Sigmoid colon (tissue), 7 donors: ENCODE results near the gene USF1. TPM values are rescaled to one million over a fixed set of nuclear protein-coding genes. Genes with fewer than 3 reads are reported as not detected.

ENCODE experiments used
- DNase-seq: peaks from one replicate; pipeline ENCODE4 v3.0.0-alpha.2; 2019
- H3K27ac ChIP-seq, 4 donors: fragments of 200-600 bp; sonication (generic); one replicate each; pipeline ENCODE4 v1.5.1; 2016 to 2019; ENCODE audit warnings: mild to moderate bottlenecking in 1 of 4
- H3K27me3 ChIP-seq, 3 donors: fragments of 200-600 bp; sonication (generic); one replicate each; pipeline ENCODE4 v1.5.1; 2019; ENCODE audit warnings: mild to moderate bottlenecking in 1 of 3
- H3K36me3 ChIP-seq, 4 donors: fragments of 200-600 bp; sonication (generic); one replicate each; pipeline ENCODE4 v1.5.1; 2016 to 2019
- H3K4me1 ChIP-seq, 4 donors: fragments of 200-600 bp; sonication (generic); one replicate each; pipeline ENCODE4 v1.5.1; 2017 to 2019
- H3K4me3 ChIP-seq, 4 donors: fragments of 200-600 bp; sonication (generic); one replicate each; pipeline ENCODE4 v1.5.1; 2017 to 2019; ENCODE audit warnings: mild to moderate bottlenecking in 2 of 4, moderate library complexity in 1 of 4
- H3K9me3 ChIP-seq, 4 donors: fragments of 200-600 bp in 3 of 4; sonication (generic) in 3 of 4; one replicate each; pipeline versions ENCODE4 v1.5.1 to v1.6.1; 2013 to 2019
- EP300 ChIP-seq, 4 donors: sonication (generic); formaldehyde crosslinking; IDR thresholded peaks; one replicate each; pipeline ENCODE4 v1.6.1; 2017; ENCODE audit warnings: antibody characterized with exemption in 4 of 4
- POLR2A ChIP-seq, 2 donors: fragments of 450-650 bp; IDR thresholded peaks; one replicate each; pipeline ENCODE4 v1.6.1; 2016; ENCODE audit warnings: antibody characterized with exemption in 2 of 2, mild to moderate bottlenecking in 2 of 2, moderate library complexity in 2 of 2
- POLR2AphosphoS5 ChIP-seq, 4 donors: sonication (generic); formaldehyde crosslinking; IDR thresholded peaks; one replicate each; pipeline ENCODE4 v1.6.1; 2017; ENCODE audit warnings: antibody characterized with exemption in 4 of 4
- WGBS, 2 donors: extraction: QIAGEN DNeasy Blood & Tissue Kit; methylation state at CpG; one replicate each; pipeline ENCODE4 v1.1.7; 2013; 5-methylcytosine and 5-hydroxymethylcytosine counted together
- intact Hi-C: fragments of 100-400 bp; cut with DNase I; formaldehyde crosslinking; loops from one replicate; pipeline ENCODE4 v1.15.1; 2023
- polyA plus RNA-seq, 3 donors: library from polyadenylated mRNA; stranded (reverse); fragments of 200-250 nt; gene quantifications; one replicate each; pipeline ENCODE4 v1.2.3, GENCODE V29; 2013
- total RNA-seq, 4 donors: library from RNA; depleted of rRNA; stranded (reverse); fragments of >200 nt; gene quantifications; one replicate each; pipeline ENCODE4 v1.1.0, GENCODE V29; 2016
- TF ChIP-seq, protein P1 (sequence below), 4 experiments: fragments of 450-650 bp in 3 of 4; fragments of 200-600 bp in 1 of 4; IDR thresholded peaks; one replicate each; pipeline ENCODE4 v1.5.1; 2016 to 2019; ENCODE audit warnings: antibody characterized with exemption in 4 of 4, mild to moderate bottlenecking in 3 of 4, moderate library complexity in 2 of 4
- donor health status: healthy with polysubstance abuse.
- donor health status: Bipolar disorder and iron deficiency.
- donor health status: healthy.

Gene USF1
- total and polyA plus RNA-seq, 7 donors, result 25.8 to 84.6 (median 62.4) TPM

DNA sequence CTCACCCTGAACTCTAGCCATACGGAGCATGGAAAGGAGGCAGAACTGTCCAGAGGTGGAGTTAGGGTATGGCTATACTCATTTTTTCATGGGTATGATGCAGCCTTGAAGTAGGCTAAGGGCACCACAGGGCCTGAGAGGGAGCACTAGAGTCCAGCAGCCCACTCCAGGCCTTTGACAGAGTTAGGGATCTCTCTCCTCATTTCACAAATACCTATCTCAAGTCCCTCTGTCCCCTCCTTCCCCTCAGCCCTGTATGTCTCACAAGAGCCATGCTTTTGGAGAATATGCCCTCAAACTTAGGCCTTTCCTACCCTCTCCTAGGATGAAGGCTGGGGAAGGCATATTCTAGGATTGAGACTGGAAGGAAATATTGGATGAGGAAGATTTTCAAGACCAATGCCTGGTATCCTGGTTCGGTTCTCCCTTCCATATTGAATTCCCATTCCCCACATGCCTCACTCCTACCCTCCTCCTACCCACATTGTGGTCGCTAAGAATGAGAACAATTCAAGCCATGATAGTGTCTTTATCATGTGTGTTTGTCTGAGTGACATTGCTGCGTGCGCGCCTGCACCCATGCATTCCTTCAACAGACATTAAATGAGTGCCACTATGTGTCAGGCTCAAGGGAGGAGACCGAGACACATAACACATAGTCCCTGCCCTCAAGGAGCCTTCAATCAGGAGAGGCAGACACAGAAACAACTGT, 46.2 kb upstream of the USF1 start:
- Histone ChIP-seq H3K9me3 (no peaks in the 10 kb centered on the region), H3K27ac (no peak overlapping the region), H3K36me3 (no peaks in the 10 kb centered on the region), H3K27me3 (no peaks in the 10 kb centered on the region), H3K4me1 (no peaks in the 10 kb centered on the region), H3K4me3 (no peak overlapping the region)
- TF ChIP-seq, protein P1, sequence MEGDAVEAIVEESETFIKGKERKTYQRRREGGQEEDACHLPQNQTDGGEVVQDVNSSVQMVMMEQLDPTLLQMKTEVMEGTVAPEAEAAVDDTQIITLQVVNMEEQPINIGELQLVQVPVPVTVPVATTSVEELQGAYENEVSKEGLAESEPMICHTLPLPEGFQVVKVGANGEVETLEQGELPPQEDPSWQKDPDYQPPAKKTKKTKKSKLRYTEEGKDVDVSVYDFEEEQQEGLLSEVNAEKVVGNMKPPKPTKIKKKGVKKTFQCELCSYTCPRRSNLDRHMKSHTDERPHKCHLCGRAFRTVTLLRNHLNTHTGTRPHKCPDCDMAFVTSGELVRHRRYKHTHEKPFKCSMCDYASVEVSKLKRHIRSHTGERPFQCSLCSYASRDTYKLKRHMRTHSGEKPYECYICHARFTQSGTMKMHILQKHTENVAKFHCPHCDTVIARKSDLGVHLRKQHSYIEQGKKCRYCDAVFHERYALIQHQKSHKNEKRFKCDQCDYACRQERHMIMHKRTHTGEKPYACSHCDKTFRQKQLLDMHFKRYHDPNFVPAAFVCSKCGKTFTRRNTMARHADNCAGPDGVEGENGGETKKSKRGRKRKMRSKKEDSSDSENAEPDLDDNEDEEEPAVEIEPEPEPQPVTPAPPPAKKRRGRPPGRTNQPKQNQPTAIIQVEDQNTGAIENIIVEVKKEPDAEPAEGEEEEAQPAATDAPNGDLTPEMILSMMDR (IDR thresholded peaks at IDR 0.05), result no peak
- intact Hi-C loops, result loop anchor here (10.0 kb wide), 1 partner anchor 257 kb away; no protein-coding TSS in a partner anchor
- 93 to 95% methylated on average over 7 of the region's 7 CpGs for WGBS, 2 donors
- no peak for DNase-seq

DNA sequence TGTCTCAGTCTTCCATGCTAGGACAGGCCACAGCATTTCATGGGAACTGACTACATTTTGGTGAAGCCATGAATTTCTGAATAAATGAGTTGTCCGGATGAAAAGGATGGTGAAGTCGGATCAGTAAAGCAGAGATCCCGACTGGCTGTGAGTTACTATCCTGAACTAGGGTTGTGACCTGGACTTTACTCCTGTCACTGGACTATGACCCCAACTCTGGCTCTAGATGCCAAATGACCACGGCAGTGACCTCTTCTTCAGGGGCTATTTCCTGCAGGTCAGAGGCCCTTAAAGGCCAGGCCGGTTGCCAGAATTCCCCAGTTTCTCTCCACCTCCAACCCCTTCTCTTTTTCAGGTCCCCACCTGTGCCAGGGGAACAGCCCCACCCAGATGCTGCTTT, 45.3 kb upstream of the USF1 start:
- intact Hi-C loops, result loop anchor here (10.0 kb wide), 1 partner anchor 256 kb away; no protein-coding TSS in a partner anchor
- H3K36me3 ChIP-seq, result no peaks in the 10 kb centered on the region
- no peaks in the 10 kb centered on the region for H3K27me3 ChIP-seq
- no peak overlapping the region for H3K4me3 ChIP-seq
- H3K27ac ChIP-seq, result no peak overlapping the region
- TF ChIP-seq, protein P1 (IDR thresholded peaks at IDR 0.05), result no peak
- TF ChIP-seq EP300 (IDR thresholded peaks at IDR 0.05) (no peak), POLR2AphosphoS5 (IDR thresholded peaks at IDR 0.05) (no peak), POLR2A (IDR thresholded peaks at IDR 0.05) (no peak)
- WGBS, 2 donors, result 80 to 84% methylated on average over 5 of the region's 5 CpGs
- no peak for DNase-seq
- no peaks in the 10 kb centered on the region for H3K4me1 ChIP-seq
- no peaks in the 10 kb centered on the region for H3K9me3 ChIP-seq

DNA sequence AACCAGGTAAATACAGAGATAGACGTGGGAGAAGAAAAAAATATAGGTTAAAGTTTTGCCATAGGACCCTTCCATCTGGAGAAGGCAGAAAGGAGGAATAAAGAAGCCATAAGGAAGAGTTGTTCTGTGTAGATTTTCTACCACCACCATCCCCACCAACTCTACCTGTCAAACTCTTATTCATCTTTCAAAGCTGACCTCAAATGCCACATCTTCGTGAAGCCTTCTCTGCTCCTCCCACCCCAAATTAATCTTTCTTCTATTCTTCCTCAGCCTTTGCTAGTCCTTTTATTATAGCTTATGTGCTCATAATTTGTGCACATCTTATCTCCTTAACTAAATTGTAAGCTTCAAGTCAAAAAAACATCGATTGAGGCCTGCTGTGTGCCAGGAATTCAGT, 44.8 kb upstream of the USF1 start:
- TF ChIP-seq POLR2AphosphoS5 (IDR thresholded peaks at IDR 0.05) (no peak), POLR2A (IDR thresholded peaks at IDR 0.05) (no peak), EP300 (IDR thresholded peaks at IDR 0.05) (no peak)
- TF ChIP-seq, protein P1 (IDR thresholded peaks at IDR 0.05), result no peak
- Histone ChIP-seq H3K27me3 (no peaks in the 10 kb centered on the region), H3K4me3 (no peak overlapping the region), H3K27ac (no peak overlapping the region), H3K9me3 (no peaks in the 10 kb centered on the region), H3K4me1 (no peaks in the 10 kb centered on the region), H3K36me3 (no peaks in the 10 kb centered on the region)
- DNase-seq, result no peak
- WGBS, 2 donors, result 80 to 83% methylated on average over 3 of the region's 3 CpGs
- intact Hi-C loops, result loop anchor here (10.0 kb wide), 1 partner anchor 256 kb away; no protein-coding TSS in a partner anchor

DNA sequence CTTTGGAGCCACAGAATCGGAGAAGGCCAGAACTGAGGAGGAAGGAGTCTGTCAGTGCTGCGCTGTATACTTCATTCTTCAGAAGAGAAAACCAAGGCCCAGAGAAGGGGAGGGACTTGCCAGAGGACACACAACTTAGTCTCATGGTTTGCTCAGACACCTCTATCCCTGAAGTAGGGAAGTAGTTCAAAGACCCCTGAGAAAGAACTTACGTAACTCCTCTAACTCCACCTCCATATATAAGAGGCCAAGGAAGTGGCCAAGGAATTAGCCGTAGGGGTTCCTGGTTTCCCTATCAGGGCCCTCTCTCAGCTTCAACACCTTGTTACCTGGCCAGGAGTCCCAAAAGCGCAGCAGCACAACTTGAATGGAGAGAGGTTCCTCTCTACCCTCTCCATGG, 44.2 kb upstream of the USF1 start:
- H3K36me3 ChIP-seq, result no peaks in the 10 kb centered on the region
- TF ChIP-seq EP300 (IDR thresholded peaks at IDR 0.05) (no peak), POLR2A (IDR thresholded peaks at IDR 0.05) (no peak), POLR2AphosphoS5 (IDR thresholded peaks at IDR 0.05) (no peak)
- TF ChIP-seq, protein P1 (IDR thresholded peaks at IDR 0.05), result no peak
- DNase-seq, result no peak
- no peak overlapping the region for H3K4me3 ChIP-seq
- H3K27me3 ChIP-seq, result no peaks in the 10 kb centered on the region
- intact Hi-C loops, result loop anchor here (10.0 kb wide), 1 partner anchor 255 kb away; no protein-coding TSS in a partner anchor
- H3K4me1 ChIP-seq, result no peaks in the 10 kb centered on the region
- H3K9me3 ChIP-seq, result no peaks in the 10 kb centered on the region
- WGBS, 2 donors, result 94 to 96% methylated on average over 5 of the region's 5 CpGs
- no peak overlapping the region for H3K27ac ChIP-seq
